ENCODE data around the gene PKD1L1. TPM values are rescaled to one million over a fixed set of nuclear protein-coding genes. Genes with fewer than 3 reads are reported as not detected.

The PKD1L1 gene
- polyA plus RNA-seq, 1 donor (not counting 4 experiments of a cell fraction or from before 2014, with no cell fraction given) = 0.04 TPM

- Histone ChIP-seq H3K4me2 (ENCODE audit: control insufficient read depth, extremely low read depth, insufficient read depth, low read depth, low read length) (no peak overlapping the region), H3K79me2 (ENCODE audit: control insufficient read depth, insufficient read depth, low read length) (no peaks in the 10 kb centered on the region), H3K27ac (ENCODE audit: control insufficient read depth, insufficient read depth, low read length) (no peak overlapping the region), H3K9me3 (ENCODE audit: control insufficient read depth, low read depth, low read length) (no peaks in the 10 kb centered on the region), H3K4me3 (ENCODE audit: control insufficient read depth in 2 of 3, extremely low read depth in 1 of 3, insufficient read depth in 2 of 3, low read depth in 1 of 3, low read length in 3 of 3) (no peak overlapping the region), H2AFZ (ENCODE audit: control insufficient read depth, low read length) (no peak overlapping the region), H3K36me3 (ENCODE audit: control insufficient read depth in 2 of 2, extremely low read depth in 1 of 2, insufficient read depth in 2 of 2, low read length in 2 of 2) (no peaks in the 10 kb centered on the region), H3K4me1 (ENCODE audit: control insufficient read depth, extremely low read depth, insufficient read depth, low read length) (no peaks in the 10 kb centered on the region), H4K20me1 (ENCODE audit: control insufficient read depth, extremely low read depth, insufficient read depth, low read length) (no peaks in the 10 kb centered on the region), H3K9me1 (ENCODE audit: control insufficient read depth, extremely low read depth, insufficient read depth, low read length) (no peaks in the 10 kb centered on the region), H3K9ac (ENCODE audit: control insufficient read depth, extremely low read depth, insufficient read depth, low read length) (no peak overlapping the region), H3K27me3 (ENCODE audit: control insufficient read depth, extremely low read depth, insufficient read depth, low read length) (peaks cover 6% of the 10 kb centered on the region)
- no peak for TF ChIP-seq EZH2 (IDR thresholded peaks at IDR 0.05; ENCODE audit: low read length)
- TF ChIP-seq, protein P1, sequence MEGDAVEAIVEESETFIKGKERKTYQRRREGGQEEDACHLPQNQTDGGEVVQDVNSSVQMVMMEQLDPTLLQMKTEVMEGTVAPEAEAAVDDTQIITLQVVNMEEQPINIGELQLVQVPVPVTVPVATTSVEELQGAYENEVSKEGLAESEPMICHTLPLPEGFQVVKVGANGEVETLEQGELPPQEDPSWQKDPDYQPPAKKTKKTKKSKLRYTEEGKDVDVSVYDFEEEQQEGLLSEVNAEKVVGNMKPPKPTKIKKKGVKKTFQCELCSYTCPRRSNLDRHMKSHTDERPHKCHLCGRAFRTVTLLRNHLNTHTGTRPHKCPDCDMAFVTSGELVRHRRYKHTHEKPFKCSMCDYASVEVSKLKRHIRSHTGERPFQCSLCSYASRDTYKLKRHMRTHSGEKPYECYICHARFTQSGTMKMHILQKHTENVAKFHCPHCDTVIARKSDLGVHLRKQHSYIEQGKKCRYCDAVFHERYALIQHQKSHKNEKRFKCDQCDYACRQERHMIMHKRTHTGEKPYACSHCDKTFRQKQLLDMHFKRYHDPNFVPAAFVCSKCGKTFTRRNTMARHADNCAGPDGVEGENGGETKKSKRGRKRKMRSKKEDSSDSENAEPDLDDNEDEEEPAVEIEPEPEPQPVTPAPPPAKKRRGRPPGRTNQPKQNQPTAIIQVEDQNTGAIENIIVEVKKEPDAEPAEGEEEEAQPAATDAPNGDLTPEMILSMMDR (optimal IDR thresholded peaks at IDR 0.05 in 1 of 3, IDR thresholded peaks at IDR 0.05 in 1 of 3, conservative IDR thresholded peaks at IDR 0.05 in 1 of 3; ENCODE audit: extremely low read depth in 1 of 3, insufficient read depth in 2 of 3, low read length in 3 of 3) = no peak
- dilution Hi-C loops (cut with MboI; ENCODE audit: extremely low pct_ligation_motif_present, low sequenced_read_pairs) = no loop called here
- FAIRE-seq = no peak
- no peak for DNase-seq (ENCODE audit: low read depth, low spot score)
Observed at GRCh38 chr7:47735431-47736345, 212.6 kb downstream of the PKD1L1 start.

GRCh38 chr7:47734949-47735291 is 213.3 kb downstream of the PKD1L1 start:
- H4K20me1 ChIP-seq (ENCODE audit: control insufficient read depth, extremely low read depth, insufficient read depth, low read length) = no peaks in the 10 kb centered on the region
- H3K9ac ChIP-seq (ENCODE audit: control insufficient read depth, extremely low read depth, insufficient read depth, low read length) = no peak overlapping the region
- H3K79me2 ChIP-seq (ENCODE audit: control insufficient read depth, insufficient read depth, low read length) = no peaks in the 10 kb centered on the region
- no peaks in the 10 kb centered on the region for H3K9me3 ChIP-seq (ENCODE audit: control insufficient read depth, low read depth, low read length)
- H3K27me3 ChIP-seq (ENCODE audit: control insufficient read depth, extremely low read depth, insufficient read depth, low read length) = peaks cover 6% of the 10 kb centered on the region
- DNase-seq (ENCODE audit: low read depth, low spot score) = no peak
- H3K4me3 ChIP-seq (ENCODE audit: control insufficient read depth in 2 of 3, extremely low read depth in 1 of 3, insufficient read depth in 2 of 3, low read depth in 1 of 3, low read length in 3 of 3) = no peak overlapping the region
- H2AFZ ChIP-seq (ENCODE audit: control insufficient read depth, low read length) = no peak overlapping the region
- H3K9me1 ChIP-seq (ENCODE audit: control insufficient read depth, extremely low read depth, insufficient read depth, low read length) = no peaks in the 10 kb centered on the region
- no peaks in the 10 kb centered on the region for H3K4me1 ChIP-seq (ENCODE audit: control insufficient read depth, extremely low read depth, insufficient read depth, low read length)
- no peak for TF ChIP-seq EZH2 (IDR thresholded peaks at IDR 0.05; ENCODE audit: low read length)
- TF ChIP-seq, protein P1 (optimal IDR thresholded peaks at IDR 0.05 in 1 of 3, IDR thresholded peaks at IDR 0.05 in 1 of 3, conservative IDR thresholded peaks at IDR 0.05 in 1 of 3; ENCODE audit: extremely low read depth in 1 of 3, insufficient read depth in 2 of 3, low read length in 3 of 3) = no peak
- H3K27ac ChIP-seq (ENCODE audit: control insufficient read depth, insufficient read depth, low read length) = no peak overlapping the region
- dilution Hi-C loops (cut with MboI; ENCODE audit: extremely low pct_ligation_motif_present, low sequenced_read_pairs) = no loop called here
- no peaks in the 10 kb centered on the region for H3K36me3 ChIP-seq (ENCODE audit: control insufficient read depth in 2 of 2, extremely low read depth in 1 of 2, insufficient read depth in 2 of 2, low read length in 2 of 2)
- no peak overlapping the region for H3K4me2 ChIP-seq (ENCODE audit: control insufficient read depth, extremely low read depth, insufficient read depth, low read depth, low read length)
- FAIRE-seq = no peak
